Large intestine (tissue), 3 donors: ENCODE measurements around the gene TNFRSF13B. TPM values are rescaled to one million over a fixed set of nuclear protein-coding genes. Genes with fewer than 3 reads are reported as not detected.

ENCODE experiments used
- DNase-seq, 2 donors: peaks; one replicate each; pipeline versions ENCODE4 v3.0.0 to v3.0.0-alpha.2; 2013
- H3K27ac ChIP-seq: one replicate; pipeline ENCODE4 v1.5.1; 2013; ENCODE audit warnings: low read length
- H3K27me3 ChIP-seq: 2 replicates; pipeline ENCODE4 v1.6.1; 2013; ENCODE audit warnings: low read length; ENCODE audit not compliant: control insufficient read depth, insufficient read depth
- H3K36me3 ChIP-seq: 2 replicates; pipeline ENCODE4 v1.6.1; 2013; ENCODE audit warnings: low read length; ENCODE audit not compliant: control insufficient read depth, insufficient read depth
- H3K4me1 ChIP-seq: one replicate; pipeline ENCODE4 v1.6.1; 2013; ENCODE audit warnings: low read length; ENCODE audit not compliant: control insufficient read depth, insufficient read depth
- H3K4me3 ChIP-seq: one replicate; pipeline ENCODE4 v1.5.1; 2013; ENCODE audit warnings: low read length
- H3K9me3 ChIP-seq: one replicate; pipeline ENCODE4 v1.6.1; 2013; ENCODE audit warnings: mild to moderate bottlenecking, low read depth, low read length, moderate library complexity; ENCODE audit not compliant: control insufficient read depth
- WGBS: methylation state at CpG from one replicate; pipeline ENCODE4 v1.1.5; 2013; ENCODE audit warnings: low lambda C conversion rate; ENCODE audit not compliant: insufficient coverage; 5-methylcytosine and 5-hydroxymethylcytosine counted together
- polyA plus RNA-seq: library from polyadenylated mRNA; unstranded; fragments of 120-200 nt; gene quantifications from one replicate; pipeline ENCODE4 v1.2.1, GENCODE V29; 2013

The TNFRSF13B gene
- polyA plus RNA-seq, 1 donor: 0.07 TPM

GRCh38 chr17:16916557-16916920 lies 55.4 kb downstream of the TNFRSF13B start:
- H3K4me3 ChIP-seq: no peak overlapping the region
- no peaks in the 10 kb centered on the region for H3K4me1 ChIP-seq
- H3K27me3 ChIP-seq: no peaks in the 10 kb centered on the region
- H3K27ac ChIP-seq: no peak overlapping the region
- 60% methylated on average over 1 of the region's 5 CpGs for WGBS
- no peaks in the 10 kb centered on the region for H3K9me3 ChIP-seq
- DNase-seq: no peak
- no peaks in the 10 kb centered on the region for H3K36me3 ChIP-seq

GRCh38 chr17:16915752-16916556 lies 56.0 kb downstream of the TNFRSF13B start:
- H3K27me3 ChIP-seq: no peaks in the 10 kb centered on the region
- H3K36me3 ChIP-seq: no peaks in the 10 kb centered on the region
- H3K4me1 ChIP-seq: no peaks in the 10 kb centered on the region
- no CpG with 5 or more reads among the region's 11 CpGs for WGBS
- no peak overlapping the region for H3K27ac ChIP-seq
- H3K4me3 ChIP-seq: no peak overlapping the region
- no peaks in the 10 kb centered on the region for H3K9me3 ChIP-seq
- DNase-seq: peak; percentile 45 to 71

- H3K27ac ChIP-seq: no peak overlapping the region
- H3K4me1 ChIP-seq: no peaks in the 10 kb centered on the region
- no peak for DNase-seq
- no peak overlapping the region for H3K4me3 ChIP-seq
- no CpG with 5 or more reads among the region's 2 CpGs for WGBS
- no peaks in the 10 kb centered on the region for H3K27me3 ChIP-seq
- no peaks in the 10 kb centered on the region for H3K36me3 ChIP-seq
- H3K9me3 ChIP-seq: no peaks in the 10 kb centered on the region
Observed at GRCh38 chr17:16913463-16913862, 58.5 kb downstream of the TNFRSF13B start.

- Histone ChIP-seq H3K27ac (no peak overlapping the region), H3K27me3 (no peaks in the 10 kb centered on the region), H3K4me1 (no peaks in the 10 kb centered on the region), H3K36me3 (no peaks in the 10 kb centered on the region), H3K9me3 (no peaks in the 10 kb centered on the region), H3K4me3 (no peak overlapping the region)
- WGBS: 100% methylated on average over 1 of the region's 17 CpGs
- DNase-seq: no peak
Observed at GRCh38 chr17:16912021-16912962, 59.6 kb downstream of the TNFRSF13B start.

GRCh38 chr17:16911141-16911937 lies 60.6 kb downstream of the TNFRSF13B start:
- Histone ChIP-seq H3K4me1 (no peaks in the 10 kb centered on the region), H3K9me3 (no peaks in the 10 kb centered on the region), H3K36me3 (no peaks in the 10 kb centered on the region), H3K27ac (no peak overlapping the region), H3K4me3 (no peak overlapping the region), H3K27me3 (no peaks in the 10 kb centered on the region)
- DNase-seq: peak in 1 of 2 donors; percentile 37
- 100% methylated on average over 1 of the region's 17 CpGs for WGBS

GRCh38 chr17:16910341-16910740 lies 61.6 kb downstream of the TNFRSF13B start:
- Histone ChIP-seq H3K27me3 (no peaks in the 10 kb centered on the region), H3K27ac (no peak overlapping the region), H3K9me3 (no peaks in the 10 kb centered on the region), H3K4me3 (no peak overlapping the region), H3K36me3 (no peaks in the 10 kb centered on the region), H3K4me1 (no peaks in the 10 kb centered on the region)
- DNase-seq: no peak
- 80% methylated on average over 1 of the region's 8 CpGs for WGBS

GRCh38 chr17:16909472-16910246 lies 62.3 kb downstream of the TNFRSF13B start:
- Histone ChIP-seq H3K4me3 (no peak overlapping the region), H3K4me1 (no peaks in the 10 kb centered on the region), H3K27ac (no peak overlapping the region), H3K36me3 (no peaks in the 10 kb centered on the region), H3K27me3 (no peaks in the 10 kb centered on the region), H3K9me3 (no peaks in the 10 kb centered on the region)
- DNase-seq: no peak
- WGBS: 73% methylated on average over 8 of the region's 13 CpGs

GRCh38 chr17:16908273-16908672 lies 63.6 kb downstream of the TNFRSF13B start:
- WGBS: no CpG with 5 or more reads among the region's 3 CpGs
- Histone ChIP-seq H3K4me3 (no peak overlapping the region), H3K9me3 (no peaks in the 10 kb centered on the region), H3K27ac (no peak overlapping the region), H3K4me1 (no peaks in the 10 kb centered on the region), H3K36me3 (no peaks in the 10 kb centered on the region), H3K27me3 (no peaks in the 10 kb centered on the region)
- DNase-seq: no peak

- Histone ChIP-seq H3K27ac (no peak overlapping the region), H3K27me3 (no peaks in the 10 kb centered on the region), H3K9me3 (no peaks in the 10 kb centered on the region), H3K36me3 (no peaks in the 10 kb centered on the region), H3K4me1 (no peaks in the 10 kb centered on the region), H3K4me3 (no peak overlapping the region)
- WGBS: no CpG with 5 or more reads among the region's 4 CpGs
- DNase-seq: no peak
Observed at GRCh38 chr17:16906680-16907079, 65.2 kb downstream of the TNFRSF13B start.
